K562 (cell line): ENCODE results near the gene NADSYN1. TPM values are rescaled to one million over a fixed set of nuclear protein-coding genes. Genes with fewer than 3 reads are reported as not detected.

Experiments used
- BHLHE40 ChIP-seq: IDR thresholded peaks from 2 replicates; pipeline ENCODE4 v1.6.1; 2011; ENCODE audit warnings: low read length, improper control_type of control experiment
- HMGN3 ChIP-seq: IDR thresholded peaks from 2 replicates; pipeline ENCODE4 v1.6.1; 2011; ENCODE audit warnings: borderline replicate concordance, low read depth, mild to moderate bottlenecking, mixed read lengths, low read length; ENCODE audit not compliant: insufficient read length; ENCODE audit errors: extremely low read depth
- MECOM ChIP-seq: fragments of 250-450 bp; sonication (Bioruptor Pico); IDR thresholded peaks from 2 replicates; pipeline ENCODE4 v1.8.0; 2022; ENCODE audit warnings: inconsistent platforms
- RAD51 ChIP-seq: fragments of 450-650 bp; IDR thresholded peaks from 2 replicates; pipeline ENCODE4 v1.7.1; 2016; ENCODE audit warnings: low read depth, mild to moderate bottlenecking, borderline replicate concordance
- RB1 ChIP-seq: fragments of 450-650 bp; IDR thresholded peaks from 2 replicates; pipeline ENCODE4 v1.6.1; 2017; ENCODE audit warnings: low read depth, mild to moderate bottlenecking
- REST ChIP-seq, 2 experiments: fragments of 450-650 bp; formaldehyde crosslinking in 1 of 2; IDR thresholded peaks; 2 replicates each; pipeline versions ENCODE4 v1.4.0 to v1.6.1; 2014 to 2020; ENCODE audit warnings: mild to moderate bottlenecking in 2 of 2, borderline replicate concordance in 1 of 2, low read depth in 1 of 2
- SREBF2 ChIP-seq: sonication (generic); formaldehyde crosslinking; IDR thresholded peaks from 2 replicates; pipeline ENCODE4 v1.4.0; 2020; ENCODE audit warnings: mild to moderate bottlenecking, missing genetic modification reagents
- polyA plus RNA-seq, 8 experiments: library from polyadenylated mRNA; depleted of rRNA in 4 of 8; stranded (reverse) in 5 of 8; unstranded in 3 of 8; fragments of >200 nt; fragmentation: Nextera tagmentation in 2 of 8; fragmentation: Illumina TruSeq in 1 of 8; extraction: Ambion mirVana in 2 of 8; extraction: Trizol in 1 of 8; gene quantifications; 2 replicates each; pipeline versions ENCODE4 v1.2.1 to v1.2.3, GENCODE V29; 2011 to 2014; ENCODE audit warnings: inconsistent platforms in 1 of 8, missing spikeins in 1 of 8
- total RNA-seq, 7 experiments: library from RNA; depleted of rRNA in 6 of 7; stranded (reverse); fragments of >200 nt in 6 of 7; fragmentation: Illumina TruSeq in 2 of 7; extraction: Trizol in 2 of 7; gene quantifications; 2 replicates each; pipeline versions ENCODE4 v1.2.1 to v1.2.3, GENCODE V29; 2011 to 2021; ENCODE audit warnings: low replicate concordance in 1 of 7

NADSYN1 gene
- total and polyA plus RNA-seq, 9 of the 15 experiments (the other 6 are each of a cell fraction or from before 2014, with no cell fraction given), result 12.7 to 57.3 (median 42.1) TPM

DNA sequence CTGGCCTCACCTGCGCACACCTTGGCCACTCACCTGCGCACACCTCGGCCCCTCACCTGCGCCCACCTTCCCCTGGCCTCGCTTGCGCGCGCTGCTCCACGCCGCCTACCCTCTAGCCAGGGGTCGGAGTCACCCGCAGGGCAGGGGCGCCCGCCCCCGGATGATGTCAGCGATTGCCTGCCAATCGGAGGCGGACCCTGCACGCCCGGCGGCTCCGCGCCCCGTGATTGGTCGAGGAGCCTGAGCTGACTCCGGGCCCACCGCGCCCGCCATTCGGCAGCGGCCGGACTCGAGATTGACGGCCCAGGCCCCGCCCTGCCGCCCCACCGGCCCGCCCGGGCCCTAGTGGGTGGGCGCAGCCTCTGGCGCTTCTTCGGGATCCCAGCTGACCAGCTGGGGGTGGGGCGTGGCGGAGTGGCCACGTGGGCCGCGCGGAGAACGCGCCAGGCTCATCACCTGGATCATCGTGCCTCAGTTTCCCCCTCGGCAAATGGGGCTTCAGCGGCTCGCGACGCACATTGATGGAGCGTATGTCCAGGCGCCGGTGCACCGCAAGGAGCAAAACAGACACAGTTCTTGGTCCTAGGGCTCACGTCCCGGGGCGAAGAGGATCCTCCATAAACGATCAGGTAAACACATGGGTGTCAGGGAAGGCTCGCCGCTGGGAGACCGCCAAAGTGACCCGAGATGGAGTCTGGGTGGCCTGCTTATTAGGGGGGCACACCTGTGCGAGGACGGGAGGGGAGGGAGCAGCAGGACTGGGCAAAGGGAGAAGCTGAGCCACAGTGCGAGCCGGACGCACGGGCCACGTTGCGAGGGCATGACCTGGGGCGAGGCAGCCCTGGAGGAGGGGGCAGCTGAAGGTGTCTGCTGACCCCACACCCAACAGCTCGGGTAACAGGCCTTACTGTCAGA is 4.5 kb upstream of the NADSYN1 start, which contains the start of gene DHCR7 (continued):
- TF ChIP-seq REST (IDR thresholded peaks at IDR 0.05; ENCODE audit: borderline replicate concordance) (no peak), REST (CRISPR knock-in tag; IDR thresholded peaks at IDR 0.05; ENCODE audit: low read depth) (peak; percentile 15; the same call in 1 of the 2 replicates), HMGN3 (peak; percentile 44), MECOM (CRISPR knock-in tag) (0 out of 2 replicates have a peak, but pooled peaks have one; percentile 31), RAD51 (peak; percentile 70; the same call in 1 of the 2 replicates), BHLHE40 (0 out of 2 replicates have a peak, but pooled peaks have one; percentile 3), RB1 (peak; percentile 51; the same call in 1 of the 2 replicates), SREBF2 (CRISPR knock-in tag) (0 out of 2 replicates have a peak, but pooled peaks have one; percentile 48)
